NCI-H2227 (cell line): ENCODE measurements around the gene OPA3.

Experiments
- DNase-seq: peaks from one replicate; lab custom pipeline; 2025; ENCODE audit not compliant: unreplicated experiment; lab: John Stamatoyannopoulos, UW

Gene OPA3

GRCh38 chr19:45567609-45568008, 17.0 kb downstream of the OPA3 start:
- no peak for DNase-seq

DNA sequence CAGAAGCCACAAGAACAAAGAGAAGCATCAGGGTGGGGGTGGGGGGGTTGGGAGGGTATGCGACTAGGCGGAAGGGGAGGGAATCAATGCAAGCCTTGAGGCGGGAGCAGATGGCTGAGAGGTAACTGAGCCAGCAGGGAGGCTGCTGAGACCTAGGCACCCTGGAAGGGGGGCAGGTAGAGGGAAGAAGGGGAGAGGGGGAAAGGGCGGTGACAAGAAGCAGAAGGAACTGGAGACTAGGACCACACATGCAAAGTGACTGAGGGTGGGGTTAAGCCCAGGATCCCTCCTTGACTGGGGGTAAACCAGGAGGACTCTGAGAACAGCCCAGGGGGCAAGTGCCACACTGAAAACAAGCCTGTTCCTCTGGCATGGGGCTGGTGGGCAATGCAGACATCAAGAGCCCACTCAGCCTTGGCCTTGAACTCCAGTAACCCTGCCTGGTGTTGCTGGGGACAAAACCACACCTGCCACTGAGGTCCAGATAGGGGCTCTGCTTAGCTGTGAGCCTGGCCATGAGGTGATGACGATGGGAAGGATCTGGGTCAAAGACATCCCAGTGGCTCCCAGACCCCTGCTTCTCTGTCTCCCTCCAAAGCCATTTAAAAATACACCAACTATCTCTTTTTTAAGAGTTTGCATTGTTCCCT, 20.3 kb downstream of the OPA3 start:
- no peak for DNase-seq

DNA sequence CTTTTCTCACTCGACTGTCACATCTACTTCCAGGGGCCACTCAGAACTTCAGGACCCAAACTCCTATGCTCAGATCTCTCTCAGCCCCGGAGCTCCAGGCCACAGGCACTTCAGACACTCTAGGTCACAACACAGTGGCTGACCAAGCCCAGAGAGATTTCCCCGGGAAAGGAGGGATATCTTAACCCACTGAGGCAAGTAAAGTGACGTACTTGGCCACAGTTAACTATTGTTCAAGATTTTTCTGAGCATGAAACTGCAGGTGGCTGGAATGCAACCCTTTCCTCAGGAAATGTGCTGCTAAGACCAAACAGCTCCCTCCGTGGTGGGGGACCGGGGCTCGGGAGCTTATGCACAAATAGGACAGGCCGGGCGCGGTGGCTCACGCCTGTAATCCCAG, 23.9 kb downstream of the OPA3 start:
- DNase-seq, result no peak

GRCh38 chr19:45560038-45560437, 24.6 kb downstream of the OPA3 start:
- DNase-seq, result no peak

DNA sequence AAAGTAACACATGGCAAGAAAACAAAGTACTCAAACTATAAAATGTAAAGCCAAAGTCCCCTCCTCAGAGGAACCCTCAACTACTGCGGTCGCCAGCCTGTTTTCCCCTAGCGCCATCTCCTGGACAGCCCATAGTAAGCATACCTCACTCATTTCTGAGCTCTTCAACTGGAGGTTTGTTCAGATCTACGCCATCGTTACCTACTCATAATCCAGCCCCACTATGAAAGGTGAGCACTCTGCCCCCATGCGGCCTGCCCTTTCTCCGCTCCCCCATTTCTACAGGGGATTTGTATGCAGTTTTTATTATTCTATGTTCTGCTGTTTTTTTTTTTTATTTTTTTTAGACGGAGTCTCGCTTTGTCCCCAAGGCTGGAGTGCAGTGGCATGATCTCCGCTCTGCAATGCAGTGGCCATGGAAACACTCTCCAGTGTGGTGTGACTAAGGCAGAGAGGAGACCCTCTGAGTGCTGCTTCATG, 26.2 kb downstream of the OPA3 start:
- peak; percentile 35 for DNase-seq

DNA sequence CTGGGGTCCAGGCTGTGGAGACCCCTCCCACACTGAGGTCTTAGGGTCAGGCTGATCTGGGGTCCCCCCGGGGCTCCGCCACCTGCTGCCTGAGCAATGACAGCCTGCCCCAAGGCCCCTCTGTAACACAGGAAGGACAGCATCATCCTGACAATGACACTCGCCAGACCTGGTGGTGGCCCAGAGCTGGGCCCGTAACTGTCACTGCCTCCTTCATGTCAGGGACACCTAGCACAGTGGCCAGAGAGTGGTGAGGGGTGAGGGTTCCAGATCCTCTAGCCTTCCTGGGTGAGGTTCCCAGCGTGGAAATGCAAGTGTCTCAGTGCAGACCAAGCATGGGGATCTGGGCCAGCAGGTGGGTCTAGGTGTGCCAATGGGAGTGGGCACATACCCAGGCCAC, 27.8 kb downstream of the OPA3 start:
- DNase-seq, result no peak

- no peak for DNase-seq
Observed at GRCh38 chr19:45554481-45554880, 30.1 kb downstream of the OPA3 start.

GRCh38 chr19:45553464-45553863, 31.1 kb downstream of the OPA3 start:
- DNase-seq, result no peak

- no peak for DNase-seq
Observed at GRCh38 chr19:45547965-45548609, 36.5 kb downstream of the OPA3 start.

DNA sequence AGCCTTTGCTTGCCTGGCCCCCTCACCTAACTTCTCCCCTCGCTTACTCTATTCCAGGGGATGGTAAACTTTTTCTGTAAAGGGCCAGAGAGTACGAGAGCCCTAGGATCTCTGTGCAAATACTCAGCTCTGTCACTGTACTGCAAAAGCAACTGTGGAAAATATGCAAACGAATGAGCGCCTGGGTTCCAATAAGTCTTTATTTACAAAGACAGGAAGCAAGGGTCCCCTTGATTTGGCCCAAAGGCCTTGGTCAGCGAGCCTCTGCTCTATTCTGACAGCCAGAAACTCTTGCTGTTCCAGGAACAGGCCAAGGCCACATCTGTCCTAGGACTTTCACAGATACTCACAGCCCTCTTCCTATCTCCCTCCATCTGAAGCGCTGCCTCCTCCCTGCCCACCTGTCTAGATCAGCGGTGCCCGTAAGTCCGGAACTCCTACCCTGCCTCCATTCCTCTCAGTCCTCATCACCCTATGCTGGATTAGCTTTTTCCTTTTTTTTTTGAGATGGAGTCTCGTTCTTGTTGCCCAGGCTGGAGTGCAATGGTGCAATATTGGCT, 37.3 kb downstream of the OPA3 start:
- no peak for DNase-seq

DNA sequence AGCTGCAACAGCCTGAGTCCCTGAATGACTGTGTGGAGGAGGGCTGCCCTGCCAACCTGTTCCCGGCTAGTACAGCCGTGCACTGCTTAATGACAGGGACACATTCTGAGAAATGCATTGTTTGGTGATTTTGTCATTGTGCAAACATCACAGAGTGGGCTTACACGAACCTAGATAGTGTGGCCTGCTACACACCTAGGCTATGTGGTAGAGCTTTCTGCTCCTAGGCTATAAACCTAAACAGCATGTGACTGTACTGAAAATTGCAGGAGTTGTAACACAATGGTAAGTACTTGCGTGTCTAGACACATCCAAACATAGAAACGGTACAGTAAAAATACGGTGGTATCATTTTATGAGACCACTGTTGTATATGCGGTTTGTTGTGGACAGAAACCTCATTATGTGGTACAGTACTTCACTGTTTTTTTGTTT, 42.4 kb downstream of the OPA3 start:
- no peak for DNase-seq

- no peak for DNase-seq
Observed at GRCh38 chr19:45539459-45539858, 45.1 kb downstream of the OPA3 start.

- no peak for DNase-seq
Observed at GRCh38 chr19:45531349-45531748, 53.3 kb downstream of the OPA3 start.

- DNase-seq, result no peak
Observed at GRCh38 chr19:45529420-45529785, 55.2 kb downstream of the OPA3 start.

- DNase-seq, result peak; percentile 70
Observed at GRCh38 chr19:45528744-45529419, 55.7 kb downstream of the OPA3 start.

DNA sequence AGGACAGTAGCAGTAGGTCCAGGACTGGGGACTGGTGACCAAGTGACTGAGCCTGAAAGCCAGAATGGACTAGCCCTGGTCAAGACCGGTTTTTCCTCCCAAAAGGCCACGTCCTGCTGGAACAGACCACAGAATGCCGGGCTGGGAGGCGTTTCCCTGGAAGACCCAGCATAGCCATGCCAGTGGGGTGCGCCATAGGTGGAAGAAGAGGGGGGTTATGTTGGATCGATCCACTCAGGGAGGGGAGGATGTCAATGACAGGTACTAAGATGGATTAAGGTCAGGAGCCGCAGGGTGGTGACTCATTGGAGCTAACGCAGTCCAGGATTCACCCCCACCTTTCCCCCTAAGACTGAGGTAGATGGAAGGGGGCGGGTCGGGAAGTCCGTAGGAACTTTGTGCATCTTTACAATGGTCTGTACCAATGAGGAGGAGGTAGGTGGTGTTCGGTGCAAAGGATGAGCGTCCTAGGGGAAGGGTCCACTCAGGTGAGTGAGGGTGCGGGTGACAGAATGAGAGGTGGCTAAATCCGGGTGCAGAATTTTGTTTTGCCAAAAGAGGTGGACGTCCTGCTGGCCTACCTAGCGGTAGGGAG, 56.4 kb downstream of the OPA3 start:
- DNase-seq, result peak; percentile 18

GRCh38 chr19:45527731-45528130, 56.9 kb downstream of the OPA3 start:
- DNase-seq, result no peak

GRCh38 chr19:45526971-45527370, 57.6 kb downstream of the OPA3 start:
- DNase-seq, result no peak

DNA sequence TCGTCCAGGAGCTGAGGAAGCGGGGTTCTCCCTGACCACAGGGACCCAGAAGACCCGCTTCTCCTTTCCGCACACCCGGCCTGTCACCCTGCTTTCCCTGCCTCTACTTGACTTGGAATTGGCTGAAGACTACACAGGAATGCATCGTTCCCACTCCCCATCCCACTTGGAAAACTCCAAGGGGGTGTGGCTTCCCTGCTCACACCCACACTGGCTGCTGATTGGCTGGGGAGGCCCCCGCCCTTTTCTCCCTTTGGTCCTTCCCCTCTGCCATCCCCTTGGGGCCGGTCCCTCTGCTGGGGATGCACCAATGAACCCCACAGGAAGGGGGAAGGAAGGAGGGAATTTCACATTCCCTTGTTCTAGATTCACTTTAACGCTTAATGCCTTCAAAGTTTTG, 58.5 kb downstream of the OPA3 start:
- DNase-seq, result peak; percentile 56

DNA sequence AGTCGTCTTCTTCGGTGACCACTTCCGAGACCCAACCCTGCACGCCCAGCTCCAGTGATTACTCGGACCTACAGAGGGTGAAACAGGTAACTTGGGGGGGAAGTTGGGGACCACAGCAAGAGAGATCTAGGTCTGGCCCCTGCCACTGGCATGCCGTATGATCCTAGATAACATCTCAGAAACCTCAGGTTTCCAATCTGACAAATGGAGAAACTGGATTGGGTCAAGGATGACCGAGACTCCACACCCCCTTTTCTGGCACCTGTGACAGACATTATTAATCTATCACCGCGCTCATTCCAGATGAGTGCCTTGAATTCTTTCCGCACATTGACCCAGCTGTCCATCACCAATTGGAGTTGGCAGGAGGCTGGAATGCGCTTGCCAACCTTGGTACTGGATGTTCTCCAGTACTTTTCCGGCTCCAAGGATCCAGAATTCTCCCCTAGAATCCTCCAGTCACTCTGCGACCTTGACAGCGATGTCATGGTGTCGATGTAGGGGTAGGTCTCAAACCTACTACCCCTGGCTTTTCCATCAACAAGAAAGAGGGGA, 60.0 kb downstream of the OPA3 start:
- DNase-seq, result no peak

DNA sequence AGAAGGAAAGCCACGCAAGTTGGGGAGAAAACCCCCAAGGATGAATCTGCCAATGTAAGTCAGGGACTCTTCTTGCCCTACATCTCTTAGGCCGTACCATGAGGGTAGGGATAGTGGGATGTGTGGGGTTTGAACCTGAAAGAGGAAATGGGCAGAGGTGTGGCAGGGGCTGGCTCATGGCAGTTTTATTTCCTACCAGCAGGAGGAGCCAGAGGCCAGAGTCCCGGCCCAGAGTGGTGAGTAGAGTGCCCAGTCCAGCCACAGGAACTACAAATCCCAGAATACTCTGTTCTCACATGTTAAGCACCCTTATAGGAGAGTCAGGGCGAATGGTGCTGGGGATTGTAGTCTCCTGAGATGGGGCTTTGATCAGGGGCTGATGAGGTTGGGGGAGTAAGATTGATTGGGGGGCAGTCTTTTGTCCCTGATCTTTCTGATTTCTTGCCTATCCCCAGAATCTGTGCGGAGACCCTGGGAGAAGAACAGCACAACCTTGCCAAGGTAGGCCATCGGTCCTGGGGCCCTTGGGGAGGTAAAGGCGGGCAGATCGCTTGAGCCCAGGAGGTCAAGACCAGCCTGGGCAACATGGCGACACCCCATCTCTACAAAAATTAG, 60.9 kb downstream of the OPA3 start:
- peak; percentile 86 for DNase-seq
